GM23338 (cell line): Measurements from ENCODE around the gene CRADD. TPM values are rescaled to one million over a fixed set of nuclear protein-coding genes. Genes with fewer than 3 reads are reported as not detected.

Experiments used
- ATAC-seq: fragments of 200-7000 bp; cut with Tn5 transposase; 3 replicates; pipeline ENCODE4 v1.9.1; 2020
- DNase-seq: peaks from one replicate; pipeline ENCODE4 v3.0.0-alpha.2; 2015; ENCODE audit warnings: low spot score
- H2AFZ ChIP-seq: fragments of 200-600 bp; sonication (generic); 2 replicates; pipeline ENCODE4 v1.8.0; 2016; ENCODE audit warnings: antibody characterized with exemption, mild to moderate bottlenecking, moderate library complexity
- H3F3A ChIP-seq: fragments of 200-600 bp; sonication (generic); replicated peaks from 2 replicates; pipeline ENCODE4 v1.8.0; 2017; ENCODE audit warnings: antibody characterized with exemption, mixed run types, low read depth
- H3K27ac ChIP-seq: fragments of 200-600 bp; sonication (generic); 2 replicates; pipeline ENCODE4 v1.6.1; 2016; ENCODE audit warnings: low read depth
- H3K27me3 ChIP-seq: fragments of 200-600 bp; sonication (generic); 2 replicates; pipeline ENCODE4 v1.8.0; 2016; ENCODE audit warnings: mild to moderate bottlenecking, mixed run types, moderate library complexity; ENCODE audit not compliant: insufficient read depth
- H3K36me3 ChIP-seq: fragments of 200-600 bp; sonication (generic); 2 replicates; pipeline ENCODE4 v1.8.0; 2016; ENCODE audit warnings: mild to moderate bottlenecking; ENCODE audit not compliant: insufficient read depth
- H3K4me1 ChIP-seq: fragments of 200-600 bp; sonication (generic); 2 replicates; pipeline ENCODE4 v1.8.0; 2016; ENCODE audit warnings: mild to moderate bottlenecking, moderate library complexity; ENCODE audit not compliant: insufficient read depth
- H3K4me2 ChIP-seq: fragments of 200-600 bp; sonication (generic); 2 replicates; pipeline ENCODE4 v1.7.1; 2017; ENCODE audit warnings: mixed run types
- H3K4me3 ChIP-seq: fragments of 200-600 bp; sonication (generic); 2 replicates; pipeline ENCODE4 v1.6.1; 2016; ENCODE audit warnings: mixed run types
- H3K79me2 ChIP-seq: fragments of 200-600 bp; sonication (generic); replicated peaks from 2 replicates; pipeline ENCODE4 v1.8.0; 2017; ENCODE audit warnings: mild to moderate bottlenecking; ENCODE audit not compliant: insufficient read depth
- H3K9me2 ChIP-seq: fragments of 200-600 bp; sonication (generic); 2 replicates; pipeline ENCODE4 v1.8.0; 2017; ENCODE audit not compliant: insufficient read depth
- H4K20me1 ChIP-seq: fragments of 200-600 bp; sonication (generic); replicated peaks from 2 replicates; pipeline ENCODE4 v1.8.0; 2017; ENCODE audit warnings: mild to moderate bottlenecking; ENCODE audit not compliant: insufficient read depth
- H3K27ac Mint-ChIP-seq: 2 replicates; pipeline ENCODE4 v1.8.0; 2020; ENCODE audit warnings: inconsistent platforms, mild to moderate bottlenecking, moderate library complexity, mixed read lengths
- H3K27me3 Mint-ChIP-seq: 3 replicates; pipeline ENCODE4 v1.8.0; 2022; ENCODE audit warnings: low read depth, mild to moderate bottlenecking, moderate library complexity, mixed read lengths, inconsistent platforms; ENCODE audit not compliant: insufficient read depth, poor library complexity
- H3K36me3 Mint-ChIP-seq: 3 replicates; pipeline ENCODE4 v1.8.0; 2021; ENCODE audit warnings: low read depth, mild to moderate bottlenecking, inconsistent platforms, moderate library complexity, mixed read lengths
- H3K4me1 Mint-ChIP-seq: 3 replicates; pipeline ENCODE4 v1.8.0; 2020; ENCODE audit warnings: mild to moderate bottlenecking, inconsistent platforms, mixed read lengths
- H3K4me3 Mint-ChIP-seq: 3 replicates; pipeline ENCODE4 v1.8.0; 2021; ENCODE audit warnings: moderate library complexity, mild to moderate bottlenecking, inconsistent platforms, mixed read lengths
- H3K9me3 Mint-ChIP-seq: 3 replicates; pipeline ENCODE4 v1.8.0; 2020; ENCODE audit warnings: moderate library complexity, mild to moderate bottlenecking, inconsistent platforms, mixed read lengths
- EZH2phosphoT487 ChIP-seq: fragments of 200-600 bp; sonication (generic); IDR thresholded peaks from one replicate; pipeline ENCODE4 v1.8.1; 2018; ENCODE audit warnings: antibody characterized with exemption; ENCODE audit not compliant: unreplicated experiment
- NANOG ChIP-seq: IDR thresholded peaks from 2 replicates; pipeline ENCODE4 v1.6.1; 2016; ENCODE audit warnings: antibody characterized with exemption, borderline replicate concordance
- polyA plus RNA-seq: library from polyadenylated mRNA; unstranded; fragments of >200 nt; fragmentation: Nextera tagmentation; extraction: Ambion mirVana; gene quantifications from 2 replicates; pipeline ENCODE4 v1.2.1, GENCODE V29; 2016
- total RNA-seq: library from RNA; depleted of rRNA; stranded (reverse); fragments of >200 nt; shearing (Covaris generic); gene quantifications from 2 replicates; pipeline ENCODE4 v1.2.3, GENCODE V29; 2014
- TF ChIP-seq, protein P1 (sequence below): fragments of 250-450 bp; sonication (Bioruptor Pico); IDR thresholded peaks from 2 replicates; pipeline ENCODE4 v1.5.0; 2020; ENCODE audit warnings: mild to moderate bottlenecking, moderate library complexity
- TF ChIP-seq, protein P2 (sequence below), 2 experiments: fragments of 200-600 bp in 1 of 2; sonication (generic) in 1 of 2; conservative IDR thresholded peaks; 2 replicates each; pipeline versions ENCODE4 v1.5.1 to v1.6.1; 2016 to 2017; ENCODE audit warnings: antibody characterized with exemption in 2 of 2, low read depth in 2 of 2, mild to moderate bottlenecking in 2 of 2, moderate library complexity in 1 of 2

CRADD gene
- total and polyA plus RNA-seq, 2 experiments from 2014 or later, result 6.3 to 27.9 TPM

DNA sequence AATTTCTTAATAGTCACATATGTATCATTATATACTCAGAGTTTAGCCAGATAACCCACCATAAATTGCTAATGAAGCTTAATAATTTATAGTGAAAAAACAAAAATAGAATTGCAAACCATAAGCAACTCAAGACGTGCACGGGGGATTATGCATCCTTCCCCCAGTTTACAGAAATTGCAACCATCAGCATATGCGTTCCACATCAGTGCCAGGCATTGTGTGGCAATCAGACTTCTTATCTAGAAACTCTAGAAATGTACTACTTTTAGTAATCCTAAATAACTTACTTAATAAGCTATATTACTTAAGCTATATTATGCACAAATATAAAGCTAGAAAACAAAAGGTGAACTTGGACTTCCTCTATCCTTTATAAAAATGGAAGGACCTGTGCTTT, 115.8 kb downstream of the CRADD start (continued):
- TF ChIP-seq, protein P1, sequence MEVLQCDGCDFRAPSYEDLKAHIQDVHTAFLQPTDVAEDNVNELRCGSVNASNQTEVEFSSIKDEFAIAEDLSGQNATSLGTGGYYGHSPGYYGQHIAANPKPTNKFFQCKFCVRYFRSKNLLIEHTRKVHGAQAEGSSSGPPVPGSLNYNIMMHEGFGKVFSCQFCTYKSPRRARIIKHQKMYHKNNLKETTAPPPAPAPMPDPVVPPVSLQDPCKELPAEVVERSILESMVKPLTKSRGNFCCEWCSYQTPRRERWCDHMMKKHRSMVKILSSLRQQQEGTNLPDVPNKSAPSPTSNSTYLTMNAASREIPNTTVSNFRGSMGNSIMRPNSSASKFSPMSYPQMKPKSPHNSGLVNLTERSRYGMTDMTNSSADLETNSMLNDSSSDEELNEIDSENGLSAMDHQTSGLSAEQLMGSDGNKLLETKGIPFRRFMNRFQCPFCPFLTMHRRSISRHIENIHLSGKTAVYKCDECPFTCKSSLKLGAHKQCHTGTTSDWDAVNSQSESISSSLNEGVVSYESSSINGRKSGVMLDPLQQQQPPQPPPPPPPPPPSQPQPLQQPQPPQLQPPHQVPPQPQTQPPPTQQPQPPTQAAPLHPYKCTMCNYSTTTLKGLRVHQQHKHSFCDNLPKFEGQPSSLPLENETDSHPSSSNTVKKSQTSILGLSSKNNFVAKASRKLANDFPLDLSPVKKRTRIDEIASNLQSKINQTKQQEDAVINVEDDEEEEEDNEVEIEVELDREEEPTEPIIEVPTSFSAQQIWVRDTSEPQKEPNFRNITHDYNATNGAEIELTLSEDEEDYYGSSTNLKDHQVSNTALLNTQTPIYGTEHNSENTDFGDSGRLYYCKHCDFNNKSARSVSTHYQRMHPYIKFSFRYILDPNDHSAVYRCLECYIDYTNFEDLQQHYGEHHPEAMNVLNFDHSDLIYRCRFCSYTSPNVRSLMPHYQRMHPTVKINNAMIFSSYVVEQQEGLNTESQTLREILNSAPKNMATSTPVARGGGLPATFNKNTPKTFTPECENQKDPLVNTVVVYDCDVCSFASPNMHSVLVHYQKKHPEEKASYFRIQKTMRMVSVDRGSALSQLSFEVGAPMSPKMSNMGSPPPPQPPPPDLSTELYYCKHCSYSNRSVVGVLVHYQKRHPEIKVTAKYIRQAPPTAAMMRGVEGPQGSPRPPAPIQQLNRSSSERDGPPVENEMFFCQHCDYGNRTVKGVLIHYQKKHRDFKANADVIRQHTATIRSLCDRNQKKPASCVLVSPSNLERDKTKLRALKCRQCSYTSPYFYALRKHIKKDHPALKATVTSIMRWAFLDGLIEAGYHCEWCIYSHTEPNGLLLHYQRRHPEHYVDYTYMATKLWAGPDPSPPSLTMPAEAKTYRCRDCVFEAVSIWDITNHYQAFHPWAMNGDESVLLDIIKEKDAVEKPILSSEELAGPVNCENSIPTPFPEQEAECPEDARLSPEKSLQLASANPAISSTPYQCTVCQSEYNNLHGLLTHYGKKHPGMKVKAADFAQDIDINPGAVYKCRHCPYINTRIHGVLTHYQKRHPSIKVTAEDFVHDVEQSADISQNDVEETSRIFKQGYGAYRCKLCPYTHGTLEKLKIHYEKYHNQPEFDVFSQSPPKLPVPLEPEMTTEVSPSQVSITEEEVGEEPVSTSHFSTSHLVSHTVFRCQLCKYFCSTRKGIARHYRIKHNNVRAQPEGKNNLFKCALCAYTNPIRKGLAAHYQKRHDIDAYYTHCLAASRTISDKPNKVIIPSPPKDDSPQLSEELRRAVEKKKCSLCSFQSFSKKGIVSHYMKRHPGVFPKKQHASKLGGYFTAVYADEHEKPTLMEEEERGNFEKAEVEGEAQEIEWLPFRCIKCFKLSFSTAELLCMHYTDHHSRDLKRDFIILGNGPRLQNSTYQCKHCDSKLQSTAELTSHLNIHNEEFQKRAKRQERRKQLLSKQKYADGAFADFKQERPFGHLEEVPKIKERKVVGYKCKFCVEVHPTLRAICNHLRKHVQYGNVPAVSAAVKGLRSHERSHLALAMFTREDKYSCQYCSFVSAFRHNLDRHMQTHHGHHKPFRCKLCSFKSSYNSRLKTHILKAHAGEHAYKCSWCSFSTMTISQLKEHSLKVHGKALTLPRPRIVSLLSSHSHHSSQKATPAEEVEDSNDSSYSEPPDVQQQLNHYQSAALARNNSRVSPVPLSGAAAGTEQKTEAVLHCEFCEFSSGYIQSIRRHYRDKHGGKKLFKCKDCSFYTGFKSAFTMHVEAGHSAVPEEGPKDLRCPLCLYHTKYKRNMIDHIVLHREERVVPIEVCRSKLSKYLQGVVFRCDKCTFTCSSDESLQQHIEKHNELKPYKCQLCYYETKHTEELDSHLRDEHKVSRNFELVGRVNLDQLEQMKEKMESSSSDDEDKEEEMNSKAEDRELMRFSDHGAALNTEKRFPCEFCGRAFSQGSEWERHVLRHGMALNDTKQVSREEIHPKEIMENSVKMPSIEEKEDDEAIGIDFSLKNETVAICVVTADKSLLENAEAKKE, result no peak
- TF ChIP-seq NANOG, result no peak

DNA sequence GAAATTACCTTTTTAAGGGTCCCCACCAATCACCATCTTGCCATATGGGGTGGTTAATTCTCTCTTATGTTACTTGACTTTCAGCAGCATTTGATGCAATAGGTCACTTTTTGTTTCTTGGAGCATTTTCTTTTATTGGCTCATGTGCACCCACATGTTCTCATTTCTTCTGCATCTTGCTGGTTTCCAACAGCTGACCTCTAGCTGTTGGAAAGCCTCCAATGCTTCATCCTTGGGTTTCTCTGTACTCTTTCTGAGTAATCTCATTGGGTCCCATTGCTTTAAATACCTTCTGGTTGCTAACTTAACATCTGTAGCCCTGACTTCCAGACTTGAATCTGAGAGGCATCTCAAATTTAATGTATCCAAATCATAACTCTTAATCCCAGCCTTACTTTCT, 116.8 kb downstream of the CRADD start:
- Mint-ChIP-seq H3K4me3 (no peak overlapping the region), H3K27me3 (peaks cover 2% of the 10 kb centered on the region), H3K36me3 (no peaks in the 10 kb centered on the region), H3K9me3 (no peaks in the 10 kb centered on the region), H3K27ac (no peak overlapping the region), H3K4me1 (peaks cover 15% of the 10 kb centered on the region)
- H4K20me1 ChIP-seq, result no peaks in the 10 kb centered on the region
- TF ChIP-seq, protein P1, result no peak
- no peak for TF ChIP-seq EZH2phosphoT487
- TF ChIP-seq, protein P2, sequence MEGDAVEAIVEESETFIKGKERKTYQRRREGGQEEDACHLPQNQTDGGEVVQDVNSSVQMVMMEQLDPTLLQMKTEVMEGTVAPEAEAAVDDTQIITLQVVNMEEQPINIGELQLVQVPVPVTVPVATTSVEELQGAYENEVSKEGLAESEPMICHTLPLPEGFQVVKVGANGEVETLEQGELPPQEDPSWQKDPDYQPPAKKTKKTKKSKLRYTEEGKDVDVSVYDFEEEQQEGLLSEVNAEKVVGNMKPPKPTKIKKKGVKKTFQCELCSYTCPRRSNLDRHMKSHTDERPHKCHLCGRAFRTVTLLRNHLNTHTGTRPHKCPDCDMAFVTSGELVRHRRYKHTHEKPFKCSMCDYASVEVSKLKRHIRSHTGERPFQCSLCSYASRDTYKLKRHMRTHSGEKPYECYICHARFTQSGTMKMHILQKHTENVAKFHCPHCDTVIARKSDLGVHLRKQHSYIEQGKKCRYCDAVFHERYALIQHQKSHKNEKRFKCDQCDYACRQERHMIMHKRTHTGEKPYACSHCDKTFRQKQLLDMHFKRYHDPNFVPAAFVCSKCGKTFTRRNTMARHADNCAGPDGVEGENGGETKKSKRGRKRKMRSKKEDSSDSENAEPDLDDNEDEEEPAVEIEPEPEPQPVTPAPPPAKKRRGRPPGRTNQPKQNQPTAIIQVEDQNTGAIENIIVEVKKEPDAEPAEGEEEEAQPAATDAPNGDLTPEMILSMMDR (conservative IDR thresholded peaks at IDR 0.05; ENCODE audit: low read depth in 2 of 2), result no peak
- no peak overlapping the region for H3K4me2 ChIP-seq
- DNase-seq (no peak), ATAC-seq (no peak)
- no peak overlapping the region for H3K27ac ChIP-seq
- no peaks in the 10 kb centered on the region for H3K9me2 ChIP-seq
- no peaks in the 10 kb centered on the region for H3K36me3 ChIP-seq
- H3K27me3 ChIP-seq, result no peaks in the 10 kb centered on the region
- H2AFZ ChIP-seq, result no peak overlapping the region
- no peaks in the 10 kb centered on the region for H3F3A ChIP-seq
- peaks cover 23% of the 10 kb centered on the region for H3K4me1 ChIP-seq
- no peaks in the 10 kb centered on the region for H3K79me2 ChIP-seq
- no peak overlapping the region for H3K4me3 ChIP-seq
